Activated T-helper 2 cell treated with anti-CD3 and anti-CD28 coated beads, Interferon-gamma antibody, Interleukin-2, Interleukin-4, amounts not matched to agents 10 μg/mL and 5 μg/mL and 100 μg/mL, durations not matched to agents 14 hours and 24 hours and 36 hours (primary cell): ENCODE measurements around the gene ENDOV. TPM values are rescaled to one million over a fixed set of nuclear protein-coding genes. Genes with fewer than 3 reads are reported as not detected.
A peak's percentile ranks its signal among the peaks of the same experiment; 100 is the strongest.

Experiments
- DNase-seq: peaks from one replicate; pipeline ENCODE4 v3.0.0; 2021; ENCODE audit warnings: low spot score
- H3K27ac Mint-ChIP-seq: one replicate; pipeline ENCODE4 v1.8.0; 2021; ENCODE audit warnings: mixed read lengths
- H3K27me3 Mint-ChIP-seq: one replicate; pipeline ENCODE4 v1.8.0; 2021; ENCODE audit warnings: low read depth, mixed read lengths
- H3K36me3 Mint-ChIP-seq: one replicate; pipeline ENCODE4 v1.8.0; 2021; ENCODE audit warnings: low read depth, mixed read lengths
- H3K4me1 Mint-ChIP-seq: one replicate; pipeline ENCODE4 v1.8.0; 2021; ENCODE audit warnings: low read depth, mixed read lengths
- H3K4me3 Mint-ChIP-seq: one replicate; pipeline ENCODE4 v1.8.0; 2021; ENCODE audit warnings: low read depth, mild to moderate bottlenecking, moderate library complexity, mixed read lengths
- H3K9me3 Mint-ChIP-seq: one replicate; pipeline ENCODE4 v1.8.0; 2021; ENCODE audit warnings: mixed read lengths
- intact Hi-C: fragments of 100-400 bp; cut with micrococcal nuclease; formaldehyde crosslinking; loops from one replicate; pipeline ENCODE4 v1.15.1; 2023
- total RNA-seq: library from RNA; stranded (reverse); gene quantifications from 2 replicates; pipeline ENCODE4 v1.2.3, GENCODE V29; 2022

Gene ENDOV
- total RNA-seq, 1 donor from 2014 or later: 16.1 TPM

DNA sequence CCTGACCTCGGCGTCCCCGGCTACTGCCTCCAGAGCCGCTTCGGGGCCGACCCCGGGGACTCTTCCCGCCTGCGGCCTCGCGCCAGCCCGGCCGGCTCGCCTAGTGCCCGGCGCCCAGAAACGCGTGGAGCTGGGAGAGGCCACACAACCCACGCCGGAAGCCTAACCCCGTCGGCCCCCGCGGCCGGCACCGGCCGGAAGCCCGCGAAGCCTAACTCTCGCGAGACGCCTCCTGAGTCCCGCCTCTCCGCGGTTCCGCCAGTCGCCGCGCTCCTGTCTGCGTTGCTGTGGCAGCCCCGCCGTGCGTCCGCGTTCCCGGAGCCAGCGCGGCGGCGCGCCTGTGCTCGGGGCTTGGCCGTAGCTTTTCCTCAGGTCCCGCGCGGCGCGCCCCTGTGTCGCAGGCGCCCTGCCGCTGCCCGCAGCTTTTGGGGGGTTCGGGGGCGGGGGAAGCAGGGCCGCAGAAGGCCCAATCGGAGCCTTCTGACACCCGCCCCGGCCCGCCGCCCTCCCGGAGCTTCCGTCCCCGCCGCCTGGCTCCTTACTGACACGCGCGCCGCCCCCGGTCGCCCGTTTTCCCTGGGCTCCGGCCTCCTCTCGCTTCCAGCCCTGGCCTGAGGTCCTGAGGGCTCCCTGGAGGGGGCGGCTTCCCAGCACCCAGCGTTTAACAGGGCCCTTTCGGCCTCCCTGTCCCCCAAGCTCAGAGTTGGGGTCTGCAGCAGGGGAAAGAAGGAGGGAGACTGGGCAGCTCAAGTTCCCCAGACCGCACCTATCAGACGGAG, 39.8 kb downstream of the ENDOV start:
- peak; percentile 96 for DNase-seq
- H3K4me1 Mint-ChIP-seq: peaks cover 25% of the 10 kb centered on the region
- no peaks in the 10 kb centered on the region for H3K9me3 Mint-ChIP-seq
- intact Hi-C loops: no loop called here
- no peaks in the 10 kb centered on the region for H3K36me3 Mint-ChIP-seq
- peak overlapping the region; percentile 95 for H3K27ac Mint-ChIP-seq
- H3K4me3 Mint-ChIP-seq: peak overlapping the region; percentile 92
- H3K27me3 Mint-ChIP-seq: peaks cover 12% of the 10 kb centered on the region

DNA sequence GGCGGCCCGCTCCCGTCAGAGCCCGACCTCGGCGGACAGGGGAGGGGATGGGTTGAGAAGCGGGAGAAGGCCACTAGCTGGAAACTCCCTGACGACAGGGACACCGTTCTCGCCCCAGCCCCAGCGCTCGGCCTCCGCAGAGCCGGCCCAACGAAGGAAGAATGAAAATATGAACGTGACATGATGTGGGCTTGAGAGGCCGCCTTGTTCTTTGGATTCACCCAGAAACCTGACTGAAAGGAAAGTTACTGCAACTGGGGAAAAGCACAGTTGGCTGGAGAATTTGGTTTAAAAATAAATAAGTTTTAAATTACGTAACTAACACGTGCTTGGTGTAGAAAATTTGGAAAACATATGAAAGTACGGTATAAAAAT, 40.4 kb downstream of the ENDOV start:
- no peak for DNase-seq
- peaks cover 14% of the 10 kb centered on the region for H3K27me3 Mint-ChIP-seq

DNA sequence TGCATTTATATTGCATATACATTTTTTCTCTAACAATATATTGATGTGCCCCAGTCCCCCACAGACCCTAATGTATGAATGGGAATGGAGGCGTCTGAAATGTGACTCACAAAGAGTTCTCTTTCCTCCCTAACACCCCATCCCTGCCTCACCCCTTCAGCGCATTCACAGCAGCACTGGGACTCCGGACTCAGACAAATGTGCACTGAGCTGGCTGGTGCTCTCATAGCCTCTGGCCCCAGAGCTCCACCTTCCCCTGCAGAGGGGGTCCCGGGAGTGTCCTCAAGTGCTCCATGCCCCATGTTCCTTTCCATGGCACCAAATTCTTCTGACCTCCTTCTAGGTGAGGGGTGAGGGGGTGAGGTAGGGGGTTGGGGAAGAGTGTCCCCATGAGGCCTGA, 40.8 kb downstream of the ENDOV start:
- H3K4me3 Mint-ChIP-seq: peak overlapping the region; percentile 92
- H3K27me3 Mint-ChIP-seq: peaks cover 17% of the 10 kb centered on the region
- H3K27ac Mint-ChIP-seq: peak overlapping the region; percentile 95
- DNase-seq: no peak
- no peaks in the 10 kb centered on the region for H3K36me3 Mint-ChIP-seq
- H3K9me3 Mint-ChIP-seq: no peaks in the 10 kb centered on the region
- H3K4me1 Mint-ChIP-seq: peaks cover 25% of the 10 kb centered on the region
- intact Hi-C loops: no loop called here

More for the DNA sequence above, 40.4 kb downstream of the ENDOV start:
- Mint-ChIP-seq H3K4me1 (peaks cover 25% of the 10 kb centered on the region), H3K36me3 (no peaks in the 10 kb centered on the region), H3K9me3 (no peaks in the 10 kb centered on the region), H3K27ac (peak overlapping the region; percentile 95), H3K4me3 (peak overlapping the region; percentile 92)
- intact Hi-C loops: no loop called here

DNA sequence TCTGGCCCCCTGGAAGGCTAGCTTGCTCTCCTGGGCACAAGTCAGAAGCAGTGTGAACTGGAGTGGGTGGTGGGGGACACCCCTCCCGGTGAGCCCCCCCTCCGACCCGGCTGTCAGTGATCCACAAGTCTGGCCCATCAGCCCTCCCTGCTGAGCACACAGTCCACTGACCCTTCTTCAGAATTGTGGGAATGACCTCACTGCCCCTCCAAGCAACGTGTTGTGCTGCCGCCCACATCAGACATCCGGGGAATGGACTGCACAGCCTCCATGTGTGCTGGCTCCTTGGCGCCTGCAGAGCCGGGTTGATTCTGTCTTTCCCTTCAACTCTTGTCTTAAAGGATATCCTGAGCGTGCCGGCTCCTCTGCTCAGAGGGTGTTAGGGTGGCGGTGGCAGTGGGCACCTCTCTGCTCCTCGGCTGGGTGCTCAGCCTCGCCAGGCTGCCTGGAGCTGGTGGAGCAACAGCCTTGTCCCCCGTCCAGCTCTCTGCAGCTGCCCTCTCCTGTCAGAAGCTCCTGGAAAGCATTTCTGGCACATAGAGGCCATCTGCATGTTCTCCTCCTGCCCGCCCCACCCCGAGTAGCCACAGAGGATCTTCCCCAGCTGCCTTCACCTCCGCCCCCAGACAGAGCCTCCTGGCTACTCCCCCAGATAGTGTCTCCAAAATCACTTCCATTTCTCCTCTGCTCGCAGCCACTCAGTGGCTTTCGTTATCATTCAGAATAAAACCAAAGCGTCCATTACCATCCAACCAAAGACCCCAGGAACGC, 41.7 kb downstream of the ENDOV start:
- intact Hi-C loops: no loop called here

GRCh38 chr17:80457236-80457856, 42.4 kb downstream of the ENDOV start:
- DNase-seq: no peak
- no peaks in the 10 kb centered on the region for H3K9me3 Mint-ChIP-seq
- intact Hi-C loops: no loop called here
- H3K4me1 Mint-ChIP-seq: peaks cover 25% of the 10 kb centered on the region
- H3K36me3 Mint-ChIP-seq: no peaks in the 10 kb centered on the region
- peaks cover 24% of the 10 kb centered on the region for H3K27me3 Mint-ChIP-seq
- H3K4me3 Mint-ChIP-seq: peak overlapping the region; percentile 5
- no peak overlapping the region for H3K27ac Mint-ChIP-seq

More for the DNA sequence above, 41.7 kb downstream of the ENDOV start:
- Mint-ChIP-seq H3K27ac (no peak overlapping the region), H3K4me1 (peaks cover 25% of the 10 kb centered on the region), H3K9me3 (no peaks in the 10 kb centered on the region), H3K4me3 (peak overlapping the region; percentile 43), H3K36me3 (no peaks in the 10 kb centered on the region), H3K27me3 (peaks cover 20% of the 10 kb centered on the region)
- DNase-seq: no peak

DNA sequence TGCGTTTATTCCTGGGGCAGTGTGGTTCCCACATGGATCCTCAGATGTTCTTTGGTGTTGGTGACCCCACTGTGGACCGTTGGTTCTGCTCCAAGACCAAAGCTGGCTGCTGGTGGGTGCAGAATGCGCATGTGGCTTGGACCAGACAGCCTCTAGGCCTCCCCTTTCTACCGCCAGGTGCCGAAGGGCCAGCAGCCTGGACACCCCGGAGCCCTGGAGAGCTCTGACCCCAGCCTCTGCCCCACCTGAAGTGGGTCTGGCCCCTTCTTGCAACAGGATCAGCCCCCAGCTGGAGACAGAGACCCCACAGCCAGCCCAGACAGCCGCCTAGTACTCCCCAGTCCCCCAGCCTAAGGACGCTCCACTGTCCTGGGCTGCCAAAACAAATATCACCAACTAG, 43.0 kb downstream of the ENDOV start:
- no peaks in the 10 kb centered on the region for H3K9me3 Mint-ChIP-seq
- no peak overlapping the region for H3K4me3 Mint-ChIP-seq
- intact Hi-C loops: no loop called here
- no peaks in the 10 kb centered on the region for H3K36me3 Mint-ChIP-seq
- H3K4me1 Mint-ChIP-seq: peaks cover 25% of the 10 kb centered on the region
- H3K27me3 Mint-ChIP-seq: peaks cover 24% of the 10 kb centered on the region
- DNase-seq: no peak
- H3K27ac Mint-ChIP-seq: no peak overlapping the region

- no peaks in the 10 kb centered on the region for H3K36me3 Mint-ChIP-seq
- intact Hi-C loops: no loop called here
- peaks cover 24% of the 10 kb centered on the region for H3K27me3 Mint-ChIP-seq
- peaks cover 19% of the 10 kb centered on the region for H3K4me1 Mint-ChIP-seq
- H3K9me3 Mint-ChIP-seq: no peaks in the 10 kb centered on the region
- no peak for DNase-seq
- H3K4me3 Mint-ChIP-seq: no peak overlapping the region
- H3K27ac Mint-ChIP-seq: no peak overlapping the region
These were observed 44.3 kb downstream of the ENDOV start for GRCh38 chr17:80459234-80459633.

DNA sequence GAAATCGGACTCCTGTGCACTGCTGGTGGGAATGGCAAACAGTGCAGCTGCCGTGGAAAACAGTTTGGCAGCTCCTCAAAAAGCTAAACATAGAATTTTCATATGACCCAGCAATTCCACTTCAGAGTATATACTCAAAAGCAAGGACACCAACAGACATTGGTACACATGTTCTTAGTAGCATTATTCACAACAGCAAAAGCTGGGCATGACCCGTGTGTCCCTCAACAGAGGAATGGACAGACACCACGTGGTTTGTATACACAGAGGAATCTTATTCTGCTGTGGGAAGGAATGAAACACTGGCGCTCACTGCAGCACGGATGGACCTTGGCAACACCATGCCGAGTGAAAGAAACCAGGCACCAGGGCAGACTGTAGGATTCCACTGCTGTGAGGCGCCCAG, 45.5 kb downstream of the ENDOV start:
- H3K9me3 Mint-ChIP-seq: no peaks in the 10 kb centered on the region
- intact Hi-C loops: no loop called here
- H3K27me3 Mint-ChIP-seq: peaks cover 27% of the 10 kb centered on the region
- no peak overlapping the region for H3K4me3 Mint-ChIP-seq
- H3K36me3 Mint-ChIP-seq: no peaks in the 10 kb centered on the region
- DNase-seq: no peak
- peaks cover 17% of the 10 kb centered on the region for H3K4me1 Mint-ChIP-seq
- H3K27ac Mint-ChIP-seq: no peak overlapping the region

GRCh38 chr17:80461528-80462160, 46.7 kb downstream of the ENDOV start:
- no peak overlapping the region for H3K27ac Mint-ChIP-seq
- no peaks in the 10 kb centered on the region for H3K36me3 Mint-ChIP-seq
- peaks cover 11% of the 10 kb centered on the region for H3K4me1 Mint-ChIP-seq
- no peak overlapping the region for H3K4me3 Mint-ChIP-seq
- H3K27me3 Mint-ChIP-seq: peaks cover 30% of the 10 kb centered on the region
- no peaks in the 10 kb centered on the region for H3K9me3 Mint-ChIP-seq
- no peak for DNase-seq
- intact Hi-C loops: no loop called here

- peaks cover 3% of the 10 kb centered on the region for H3K36me3 Mint-ChIP-seq
- peaks cover 39% of the 10 kb centered on the region for H3K27me3 Mint-ChIP-seq
- intact Hi-C loops: no loop called here
- no peak overlapping the region for H3K27ac Mint-ChIP-seq
- no peaks in the 10 kb centered on the region for H3K4me1 Mint-ChIP-seq
- no peak for DNase-seq
- H3K9me3 Mint-ChIP-seq: no peaks in the 10 kb centered on the region
- no peak overlapping the region for H3K4me3 Mint-ChIP-seq
These were observed 48.9 kb downstream of the ENDOV start for GRCh38 chr17:80463784-80464400.

DNA sequence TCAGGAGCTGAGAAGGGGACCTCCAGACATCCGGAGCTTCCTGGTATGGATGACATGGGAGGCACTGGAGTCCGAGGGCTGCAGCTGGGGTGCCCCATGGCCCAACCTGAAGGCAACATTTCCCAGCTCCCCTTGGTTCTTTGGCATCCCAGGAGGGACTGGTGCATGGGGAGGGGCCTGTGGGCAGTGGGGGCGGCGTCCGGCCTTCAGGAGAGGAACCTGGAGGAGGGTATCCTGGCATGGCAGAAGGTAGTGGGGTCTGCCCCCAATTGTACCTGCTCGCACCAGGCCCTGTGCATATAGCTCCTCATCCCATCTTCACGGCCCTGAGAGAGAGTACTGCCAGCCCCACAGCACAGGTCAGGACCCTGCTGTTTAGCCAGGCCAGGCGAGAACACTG, 49.5 kb downstream of the ENDOV start:
- H3K9me3 Mint-ChIP-seq: no peaks in the 10 kb centered on the region
- peaks cover 38% of the 10 kb centered on the region for H3K27me3 Mint-ChIP-seq
- peaks cover 3% of the 10 kb centered on the region for H3K36me3 Mint-ChIP-seq
- no peak for DNase-seq
- no peaks in the 10 kb centered on the region for H3K4me1 Mint-ChIP-seq
- no peak overlapping the region for H3K4me3 Mint-ChIP-seq
- intact Hi-C loops: no loop called here
- H3K27ac Mint-ChIP-seq: no peak overlapping the region

DNA sequence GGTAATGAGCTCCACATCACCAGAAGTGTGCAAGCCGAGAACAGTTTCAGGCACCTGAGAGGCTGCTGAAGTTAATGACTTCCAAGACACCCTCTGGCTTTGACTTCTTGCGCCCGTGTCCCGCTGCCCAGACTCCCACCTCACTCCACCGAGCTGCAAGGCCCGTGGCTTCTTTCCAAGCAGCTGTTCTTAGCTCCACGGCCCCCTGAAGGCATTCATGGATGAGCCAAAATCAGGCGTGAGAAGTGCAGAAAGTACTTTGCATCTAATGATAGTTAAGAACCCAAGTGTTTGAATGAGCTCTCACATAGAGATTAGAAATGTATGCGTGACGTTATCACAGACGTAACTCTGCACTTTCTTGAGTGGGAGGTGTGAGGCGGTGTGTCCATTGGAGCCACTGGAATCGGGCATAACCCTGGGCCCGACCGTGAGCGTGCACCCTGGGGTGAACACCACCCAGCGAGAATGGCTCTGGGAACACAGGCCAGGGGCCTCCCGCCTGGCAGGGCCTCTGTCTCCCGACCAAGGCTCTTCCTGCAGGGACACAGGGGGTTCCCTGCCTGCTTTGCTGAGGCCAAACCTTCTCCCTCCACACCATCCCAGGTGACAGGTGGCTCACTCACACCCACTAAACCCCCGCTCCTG, 50.5 kb downstream of the ENDOV start:
- no peak for DNase-seq
- Mint-ChIP-seq H3K4me3 (no peak overlapping the region), H3K9me3 (no peaks in the 10 kb centered on the region), H3K27me3 (peaks cover 33% of the 10 kb centered on the region), H3K27ac (no peak overlapping the region), H3K36me3 (peaks cover 3% of the 10 kb centered on the region), H3K4me1 (no peaks in the 10 kb centered on the region)
- intact Hi-C loops: no loop called here
